ENCODE results near the gene TM9SF3.
A peak's percentile ranks its signal among the peaks of the same experiment; 100 is the strongest.
"Not testable (repeated sequence)": the region's sequence is repeated elsewhere in the genome, so short reads cannot be mapped to it uniquely, and the experiment has no call there.

Gene TM9SF3

GRCh38 chr10:96548589-96548988 lies 38.2 kb downstream of the TM9SF3 start:
- Histone ChIP-seq H3K36me3 (ENCODE audit: control insufficient read depth, insufficient read depth, low read length) (peaks cover 5% of the 10 kb centered on the region), H3K9me3 (ENCODE audit: control insufficient read depth, low read length) (no peaks in the 10 kb centered on the region), H3K4me3 (ENCODE audit: low read length) (no peak overlapping the region), H3K27me3 (ENCODE audit: control insufficient read depth, insufficient read depth, low read length) (no peaks in the 10 kb centered on the region), H3K4me1 (ENCODE audit: control insufficient read depth, insufficient read depth, low read length) (no peaks in the 10 kb centered on the region), H3K9ac (ENCODE audit: low read length) (no peak overlapping the region)

- H3K9ac ChIP-seq (ENCODE audit: low read length); H3K27me3 ChIP-seq (ENCODE audit: control insufficient read depth, insufficient read depth, low read length); H3K36me3 ChIP-seq (ENCODE audit: control insufficient read depth, insufficient read depth, low read length); H3K4me1 ChIP-seq (ENCODE audit: control insufficient read depth, insufficient read depth, low read length); H3K4me3 ChIP-seq (ENCODE audit: low read length); H3K9me3 ChIP-seq (ENCODE audit: control insufficient read depth, low read length): not testable (repeated sequence)
Measured at GRCh38 chr10:96545558-96545957, 41.3 kb downstream of the TM9SF3 start.

GRCh38 chr10:96541921-96542320 lies 44.9 kb downstream of the TM9SF3 start:
- Histone ChIP-seq H3K27me3 (ENCODE audit: control insufficient read depth, insufficient read depth, low read length) (no peaks in the 10 kb centered on the region), H3K9ac (ENCODE audit: low read length) (no peak overlapping the region), H3K36me3 (ENCODE audit: control insufficient read depth, insufficient read depth, low read length) (peaks cover 4% of the 10 kb centered on the region), H3K9me3 (ENCODE audit: control insufficient read depth, low read length) (no peaks in the 10 kb centered on the region), H3K4me1 (ENCODE audit: control insufficient read depth, insufficient read depth, low read length) (no peaks in the 10 kb centered on the region), H3K4me3 (ENCODE audit: low read length) (no peak overlapping the region)

- Histone ChIP-seq H3K27me3 (ENCODE audit: control insufficient read depth, insufficient read depth, low read length) (no peaks in the 10 kb centered on the region), H3K4me3 (ENCODE audit: low read length) (no peak overlapping the region), H3K4me1 (ENCODE audit: control insufficient read depth, insufficient read depth, low read length) (peaks cover 4% of the 10 kb centered on the region), H3K36me3 (ENCODE audit: control insufficient read depth, insufficient read depth, low read length) (peaks cover 4% of the 10 kb centered on the region), H3K9ac (ENCODE audit: low read length) (no peak overlapping the region), H3K9me3 (ENCODE audit: control insufficient read depth, low read length) (no peaks in the 10 kb centered on the region)
Measured at GRCh38 chr10:96540240-96540639, 46.6 kb downstream of the TM9SF3 start.

- no peaks in the 10 kb centered on the region for H3K27me3 ChIP-seq (ENCODE audit: control insufficient read depth, insufficient read depth, low read length)
- H3K9ac ChIP-seq (ENCODE audit: low read length) = no peak overlapping the region
- no peak overlapping the region for H3K4me3 ChIP-seq (ENCODE audit: low read length)
- peaks cover 11% of the 10 kb centered on the region for H3K4me1 ChIP-seq (ENCODE audit: control insufficient read depth, insufficient read depth, low read length)
- peaks cover 4% of the 10 kb centered on the region for H3K36me3 ChIP-seq (ENCODE audit: control insufficient read depth, insufficient read depth, low read length)
- H3K9me3 ChIP-seq (ENCODE audit: control insufficient read depth, low read length) = no peaks in the 10 kb centered on the region
Measured at GRCh38 chr10:96538683-96539082, 48.1 kb downstream of the TM9SF3 start.

- Histone ChIP-seq H3K36me3 (ENCODE audit: control insufficient read depth, insufficient read depth, low read length) (no peaks in the 10 kb centered on the region), H3K9ac (ENCODE audit: low read length) (no peak overlapping the region), H3K27me3 (ENCODE audit: control insufficient read depth, insufficient read depth, low read length) (no peaks in the 10 kb centered on the region), H3K4me1 (ENCODE audit: control insufficient read depth, insufficient read depth, low read length) (peaks cover 24% of the 10 kb centered on the region), H3K9me3 (ENCODE audit: control insufficient read depth, low read length) (no peaks in the 10 kb centered on the region), H3K4me3 (ENCODE audit: low read length) (no peak overlapping the region)
Measured at GRCh38 chr10:96536129-96536528, 50.7 kb downstream of the TM9SF3 start.

GRCh38 chr10:96532523-96532922 lies 54.3 kb downstream of the TM9SF3 start:
- Histone ChIP-seq H3K4me1 (ENCODE audit: control insufficient read depth, insufficient read depth, low read length) (peaks cover 24% of the 10 kb centered on the region), H3K36me3 (ENCODE audit: control insufficient read depth, insufficient read depth, low read length) (peaks cover 10% of the 10 kb centered on the region), H3K4me3 (ENCODE audit: low read length) (no peak overlapping the region), H3K27me3 (ENCODE audit: control insufficient read depth, insufficient read depth, low read length) (no peaks in the 10 kb centered on the region), H3K9me3 (ENCODE audit: control insufficient read depth, low read length) (no peaks in the 10 kb centered on the region), H3K9ac (ENCODE audit: low read length) (no peak overlapping the region)

- Histone ChIP-seq H3K36me3 (ENCODE audit: control insufficient read depth, insufficient read depth, low read length) (peaks cover 16% of the 10 kb centered on the region), H3K4me1 (ENCODE audit: control insufficient read depth, insufficient read depth, low read length) (peaks cover 15% of the 10 kb centered on the region), H3K27me3 (ENCODE audit: control insufficient read depth, insufficient read depth, low read length) (no peaks in the 10 kb centered on the region), H3K4me3 (ENCODE audit: low read length) (no peak overlapping the region), H3K9me3 (ENCODE audit: control insufficient read depth, low read length) (no peaks in the 10 kb centered on the region), H3K9ac (ENCODE audit: low read length) (no peak overlapping the region)
Measured at GRCh38 chr10:96529634-96530279, 57.1 kb downstream of the TM9SF3 start.

- H3K9ac ChIP-seq (ENCODE audit: low read length) = no peak overlapping the region
- peaks cover 16% of the 10 kb centered on the region for H3K36me3 ChIP-seq (ENCODE audit: control insufficient read depth, insufficient read depth, low read length)
- H3K9me3 ChIP-seq (ENCODE audit: control insufficient read depth, low read length) = no peaks in the 10 kb centered on the region
- no peaks in the 10 kb centered on the region for H3K27me3 ChIP-seq (ENCODE audit: control insufficient read depth, insufficient read depth, low read length)
- H3K4me1 ChIP-seq (ENCODE audit: control insufficient read depth, insufficient read depth, low read length) = no peaks in the 10 kb centered on the region
- H3K4me3 ChIP-seq (ENCODE audit: low read length) = no peak overlapping the region
Measured at GRCh38 chr10:96524741-96525140, 62.1 kb downstream of the TM9SF3 start.

- peaks cover 14% of the 10 kb centered on the region for H3K27me3 ChIP-seq (ENCODE audit: control insufficient read depth, insufficient read depth, low read length)
- H3K36me3 ChIP-seq (ENCODE audit: control insufficient read depth, insufficient read depth, low read length) = no peaks in the 10 kb centered on the region
- peaks cover 11% of the 10 kb centered on the region for H3K4me1 ChIP-seq (ENCODE audit: control insufficient read depth, insufficient read depth, low read length)
- no peaks in the 10 kb centered on the region for H3K9me3 ChIP-seq (ENCODE audit: control insufficient read depth, low read length)
- H3K4me3 ChIP-seq (ENCODE audit: low read length) = no peak overlapping the region
- no peak overlapping the region for H3K9ac ChIP-seq (ENCODE audit: low read length)
Measured at GRCh38 chr10:96517284-96517683, 69.5 kb downstream of the TM9SF3 start.

- Histone ChIP-seq H3K27me3 (ENCODE audit: control insufficient read depth, insufficient read depth, low read length) (peaks cover 23% of the 10 kb centered on the region), H3K9ac (ENCODE audit: low read length) (no peak overlapping the region), H3K36me3 (ENCODE audit: control insufficient read depth, insufficient read depth, low read length) (no peaks in the 10 kb centered on the region), H3K4me3 (ENCODE audit: low read length) (no peak overlapping the region), H3K4me1 (ENCODE audit: control insufficient read depth, insufficient read depth, low read length) (peaks cover 16% of the 10 kb centered on the region), H3K9me3 (ENCODE audit: control insufficient read depth, low read length) (no peaks in the 10 kb centered on the region)
Measured at GRCh38 chr10:96516337-96516736, 70.5 kb downstream of the TM9SF3 start.

GRCh38 chr10:96513698-96514561 lies 72.9 kb downstream of the TM9SF3 start, which contains the start of gene TLL2:
Gene TLL2 (minus strand): TSS chr10:96513926. CDS start chr10:96513685, 241 bp downstream.
- no peaks in the 10 kb centered on the region for H3K9me3 ChIP-seq (ENCODE audit: control insufficient read depth, low read length)
- H3K27me3 ChIP-seq (ENCODE audit: control insufficient read depth, insufficient read depth, low read length) = peaks cover 24% of the 10 kb centered on the region
- H3K4me3 ChIP-seq (ENCODE audit: low read length) = peak within 1 kb of the TSS; percentile 33
- H3K4me1 ChIP-seq (ENCODE audit: control insufficient read depth, insufficient read depth, low read length) = peaks cover 18% of the 10 kb centered on the region
- H3K36me3 ChIP-seq (ENCODE audit: control insufficient read depth, insufficient read depth, low read length) = no peaks in the 10 kb centered on the region
- no peak within 1 kb of the TSS for H3K9ac ChIP-seq (ENCODE audit: low read length)

All from mucosa of stomach (tissue), 1 donor.